Loucy (cell line): ENCODE data around the gene CEP112.

Experiments
- H2AFZ ChIP-seq: fragments of 200-600 bp; sonication (generic); 2 replicates; pipeline ENCODE4 v1.6.0; 2016; ENCODE audit warnings: antibody characterized with exemption, mild to moderate bottlenecking, low read length, moderate library complexity
- H3F3A ChIP-seq: fragments of 200-600 bp; 2 replicates; pipeline ENCODE4 v1.6.0; 2016; ENCODE audit warnings: antibody characterized with exemption, low read depth, mild to moderate bottlenecking
- H3K27me3 ChIP-seq: fragments of 200-600 bp; sonication (generic); 2 replicates; pipeline ENCODE4 v1.6.1; 2014; ENCODE audit warnings: low read length, mild to moderate bottlenecking; ENCODE audit not compliant: insufficient read depth, poor library complexity, severe bottlenecking
- H3K36me3 ChIP-seq: fragments of 200-600 bp; sonication (generic); 2 replicates; pipeline ENCODE4 v1.6.1; 2016; ENCODE audit warnings: low read length; ENCODE audit not compliant: insufficient read depth
- H3K4me1 ChIP-seq: fragments of 200-600 bp; sonication (generic); 2 replicates; pipeline ENCODE4 v1.5.1; 2014; ENCODE audit warnings: low read length, mild to moderate bottlenecking; ENCODE audit not compliant: insufficient read depth, poor library complexity, severe bottlenecking
- H3K4me2 ChIP-seq: fragments of 200-600 bp; sonication (generic); 2 replicates; pipeline ENCODE4 v1.6.0; 2014; ENCODE audit warnings: antibody characterized with exemption, low read length, low read depth, mild to moderate bottlenecking; ENCODE audit not compliant: poor library complexity, severe bottlenecking
- H3K4me3 ChIP-seq: fragments of 200-600 bp; sonication (generic); 2 replicates; pipeline ENCODE4 v1.5.1; 2014; ENCODE audit warnings: low read length, mild to moderate bottlenecking, mixed read lengths; ENCODE audit not compliant: poor library complexity, severe bottlenecking
- H3K79me2 ChIP-seq: fragments of 200-600 bp; sonication (generic); 2 replicates; pipeline ENCODE4 v1.6.1; 2014; ENCODE audit warnings: low read length; ENCODE audit not compliant: insufficient read depth
- H3K9ac ChIP-seq: fragments of 200-600 bp; sonication (generic); 2 replicates; pipeline ENCODE4 v1.6.0; 2014; ENCODE audit warnings: mild to moderate bottlenecking, low read depth, low read length, moderate library complexity; ENCODE audit not compliant: poor library complexity, severe bottlenecking
- H3K9me2 ChIP-seq: fragments of 200-600 bp; sonication (generic); replicated peaks from 2 replicates; pipeline ENCODE4 v1.6.1; 2016; ENCODE audit warnings: low read depth, low read length, mixed read lengths
- H3K9me3 ChIP-seq: fragments of 200-600 bp; sonication (generic); 2 replicates; pipeline ENCODE4 v1.6.1; 2014; ENCODE audit warnings: mild to moderate bottlenecking, antibody characterized with exemption, low read length, low read depth; ENCODE audit not compliant: insufficient read depth
- H4K20me1 ChIP-seq: fragments of 200-600 bp; sonication (generic); 2 replicates; pipeline ENCODE4 v1.6.0; 2014; ENCODE audit warnings: antibody characterized with exemption, low read length, mild to moderate bottlenecking; ENCODE audit not compliant: insufficient read depth, poor library complexity, severe bottlenecking
- EZH2phosphoT487 ChIP-seq: fragments of 200-600 bp; IDR thresholded peaks from 2 replicates; pipeline ENCODE4 v1.6.1; 2018; ENCODE audit warnings: antibody characterized with exemption, mild to moderate bottlenecking, moderate library complexity, borderline replicate concordance
- TF ChIP-seq, protein P1 (sequence below): fragments of 200-600 bp; sonication (generic); conservative IDR thresholded peaks from 2 replicates; pipeline ENCODE4 v1.5.1; 2014; ENCODE audit warnings: mild to moderate bottlenecking, antibody characterized with exemption, low read length

The CEP112 gene

DNA sequence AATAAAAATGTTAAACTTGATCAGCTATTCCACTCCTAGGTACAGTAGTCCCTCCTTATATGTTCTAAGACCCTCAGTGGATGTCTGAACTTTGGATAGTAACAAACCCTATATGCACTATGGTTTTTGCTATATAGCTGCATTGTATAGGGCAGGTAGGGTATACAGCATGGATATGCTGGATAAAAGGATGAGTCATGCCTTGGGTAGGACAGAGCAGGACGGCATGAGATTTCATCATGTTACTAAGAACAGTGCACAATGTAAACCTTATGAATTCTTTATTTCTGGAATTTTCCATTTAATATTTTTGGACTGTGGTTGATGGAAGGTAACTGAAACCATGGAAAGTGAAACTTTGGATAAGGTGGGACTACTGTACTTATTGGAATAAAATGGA, 235.1 kb downstream of the CEP112 start:
- Histone ChIP-seq H3K9ac (no peak overlapping the region), H4K20me1 (no peaks in the 10 kb centered on the region), H3K36me3 (no peaks in the 10 kb centered on the region), H3F3A (no peaks in the 10 kb centered on the region), H2AFZ (no peak overlapping the region), H3K9me3 (peaks cover 7% of the 10 kb centered on the region; the same call in 1 of the 2 replicates), H3K27me3 (no peaks in the 10 kb centered on the region), H3K79me2 (no peaks in the 10 kb centered on the region), H3K4me1 (no peaks in the 10 kb centered on the region), H3K4me2 (no peak overlapping the region), H3K4me3 (no peak overlapping the region), H3K9me2 (no peaks in the 10 kb centered on the region)
- TF ChIP-seq EZH2phosphoT487: no peak
- TF ChIP-seq, protein P1, sequence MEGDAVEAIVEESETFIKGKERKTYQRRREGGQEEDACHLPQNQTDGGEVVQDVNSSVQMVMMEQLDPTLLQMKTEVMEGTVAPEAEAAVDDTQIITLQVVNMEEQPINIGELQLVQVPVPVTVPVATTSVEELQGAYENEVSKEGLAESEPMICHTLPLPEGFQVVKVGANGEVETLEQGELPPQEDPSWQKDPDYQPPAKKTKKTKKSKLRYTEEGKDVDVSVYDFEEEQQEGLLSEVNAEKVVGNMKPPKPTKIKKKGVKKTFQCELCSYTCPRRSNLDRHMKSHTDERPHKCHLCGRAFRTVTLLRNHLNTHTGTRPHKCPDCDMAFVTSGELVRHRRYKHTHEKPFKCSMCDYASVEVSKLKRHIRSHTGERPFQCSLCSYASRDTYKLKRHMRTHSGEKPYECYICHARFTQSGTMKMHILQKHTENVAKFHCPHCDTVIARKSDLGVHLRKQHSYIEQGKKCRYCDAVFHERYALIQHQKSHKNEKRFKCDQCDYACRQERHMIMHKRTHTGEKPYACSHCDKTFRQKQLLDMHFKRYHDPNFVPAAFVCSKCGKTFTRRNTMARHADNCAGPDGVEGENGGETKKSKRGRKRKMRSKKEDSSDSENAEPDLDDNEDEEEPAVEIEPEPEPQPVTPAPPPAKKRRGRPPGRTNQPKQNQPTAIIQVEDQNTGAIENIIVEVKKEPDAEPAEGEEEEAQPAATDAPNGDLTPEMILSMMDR: no peak

DNA sequence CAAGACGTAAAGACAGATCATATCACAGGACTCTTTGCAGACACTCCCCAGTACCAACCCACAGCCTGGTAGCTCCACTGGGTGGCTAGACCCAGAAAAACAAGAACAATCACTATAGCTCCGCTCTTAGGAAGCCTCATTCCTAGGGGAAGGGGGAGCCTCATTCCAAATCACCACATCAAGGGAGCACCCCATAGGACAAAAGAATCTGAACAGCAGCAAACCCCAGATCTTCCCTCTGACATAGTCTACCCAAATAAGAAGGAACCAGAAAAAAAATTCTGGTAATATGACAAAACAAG, 237.8 kb downstream of the CEP112 start:
- Histone ChIP-seq H3K27me3 (no peaks in the 10 kb centered on the region), H3F3A (no peaks in the 10 kb centered on the region), H3K9me2 (0 out of 2 replicates have a peak, but pooled peaks cover 5% of the 10 kb centered on the region), H3K9ac (no peak overlapping the region), H3K9me3 (peaks cover 4% of the 10 kb centered on the region; the same call in 1 of the 2 replicates), H3K4me2 (no peak overlapping the region), H3K4me3 (no peak overlapping the region), H4K20me1 (no peaks in the 10 kb centered on the region), H2AFZ (no peak overlapping the region), H3K4me1 (no peaks in the 10 kb centered on the region), H3K79me2 (no peaks in the 10 kb centered on the region), H3K36me3 (no peaks in the 10 kb centered on the region)
- TF ChIP-seq, protein P1: no peak
- no peak for TF ChIP-seq EZH2phosphoT487

DNA sequence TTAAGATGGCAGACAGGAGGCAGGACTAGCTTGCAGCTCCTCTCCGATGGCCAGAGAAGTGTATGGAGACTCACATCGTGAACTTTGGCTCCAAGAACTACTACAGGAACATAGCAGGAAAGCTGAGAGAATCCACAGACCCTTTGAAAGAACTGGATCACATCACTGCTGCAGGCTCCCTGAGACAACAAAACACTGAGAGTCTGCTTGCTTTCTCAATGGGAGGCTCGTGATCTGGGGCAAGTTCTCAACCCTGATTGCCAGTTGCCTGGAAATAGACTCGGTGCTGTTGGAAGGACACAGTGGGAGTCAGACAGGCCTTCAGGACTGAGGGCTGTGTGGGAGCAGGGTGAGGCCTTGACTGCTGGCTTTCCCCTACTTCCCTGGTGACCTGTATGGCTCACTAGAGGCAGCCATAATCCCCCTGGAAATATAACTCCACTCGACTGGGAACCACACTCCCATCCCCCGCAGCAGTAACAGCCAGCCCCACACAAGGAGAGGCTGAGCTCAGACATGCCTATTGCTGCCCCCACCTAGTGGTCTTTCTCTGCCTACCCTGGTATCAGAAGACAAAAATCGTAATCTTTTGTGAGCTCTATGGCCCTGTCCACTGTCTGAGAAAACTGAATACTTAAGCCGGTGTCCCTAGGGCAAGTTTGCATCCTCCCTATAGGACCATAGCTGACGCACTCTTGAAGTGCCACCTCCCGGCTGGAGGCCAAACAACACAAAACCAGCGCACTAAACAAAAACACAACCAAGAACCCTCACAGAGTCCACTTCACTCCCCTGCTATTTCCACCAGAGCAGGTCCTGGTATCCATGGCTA, 238.4 kb downstream of the CEP112 start:
- Histone ChIP-seq H3K27me3 (no peaks in the 10 kb centered on the region), H3K79me2 (no peaks in the 10 kb centered on the region), H3K4me3 (no peak overlapping the region), H3K4me1 (no peaks in the 10 kb centered on the region), H3K9ac (no peak overlapping the region), H4K20me1 (no peaks in the 10 kb centered on the region), H3K9me3 (no peaks in the 10 kb centered on the region), H3K36me3 (no peaks in the 10 kb centered on the region), H3K4me2 (no peak overlapping the region), H2AFZ (no peak overlapping the region), H3F3A (no peaks in the 10 kb centered on the region), H3K9me2 (0 out of 2 replicates have a peak, but pooled peaks cover 5% of the 10 kb centered on the region)
- TF ChIP-seq, protein P1: no peak
- TF ChIP-seq EZH2phosphoT487: no peak
